Panc1 (cell line): ENCODE results near the gene SREBF2. TPM values are rescaled to one million over a fixed set of nuclear protein-coding genes. Genes with fewer than 3 reads are reported as not detected.

Experiments
- ATAC-seq: fragments of 200-7000 bp; cut with Tn5 transposase; 2 replicates; pipeline ENCODE4 v1.9.1; 2020; ENCODE audit warnings: mild to moderate bottlenecking, moderate library complexity
- BruUV-seq: library from RNA; stranded (reverse); fragments of 400-500 nt; replicated peaks from 2 replicates; lab custom pipeline; 2021; lab: Mats Ljungman, UMichigan
- CTCF ChIA-PET: fragments of 300-600 bp; sonication (Branson Sonifier 250); formaldehyde crosslinking; loops from one replicate; lab custom pipeline; 2022; ENCODE audit warnings: antibody characterized with exemption; lab: Charles Lee
- POLR2A ChIA-PET: fragments of 300-600 bp; sonication (Branson Sonifier 250); formaldehyde crosslinking; loops from one replicate; lab custom pipeline; 2022; ENCODE audit warnings: antibody characterized with exemption; lab: Charles Lee
- DNase-seq: peaks from one replicate; pipeline ENCODE4 v3.0.0-alpha.2; 2010; ENCODE audit warnings: low read depth, low spot score
- H3K27ac ChIP-seq: 2 replicates; pipeline ENCODE4 v1.5.1; 2011; ENCODE audit warnings: mild to moderate bottlenecking, low read length, inconsistent platforms
- H3K27me3 ChIP-seq: fragments of 200-500 bp; sonication (Bioruptor generic); 2 replicates; pipeline ENCODE4 v1.6.0; 2014; ENCODE audit warnings: low read length, inconsistent platforms; ENCODE audit not compliant: control insufficient read depth, insufficient read depth
- H3K36me3 ChIP-seq: fragments of 200-500 bp; sonication (Bioruptor generic); 2 replicates; pipeline ENCODE4 v1.5.1; 2014; ENCODE audit warnings: inconsistent platforms, mild to moderate bottlenecking, low read length, moderate library complexity; ENCODE audit not compliant: control insufficient read depth, insufficient read depth
- H3K4me1 ChIP-seq: 2 replicates; pipeline ENCODE4 v1.5.1; 2011; ENCODE audit warnings: inconsistent platforms, mild to moderate bottlenecking, low read length, moderate library complexity; ENCODE audit not compliant: control insufficient read depth, insufficient read depth
- H3K4me3 ChIP-seq, 2 experiments: 2 replicates each; pipeline ENCODE4 v1.5.1; 2011 to 2012; ENCODE audit warnings: low read depth in 2 of 2, low read length in 2 of 2, mild to moderate bottlenecking in 2 of 2, inconsistent platforms in 1 of 2, moderate library complexity in 1 of 2
- H3K9me3 ChIP-seq: fragments of 200-500 bp; sonication (Bioruptor generic); 2 replicates; pipeline ENCODE4 v1.5.1; 2014; ENCODE audit warnings: low read depth, mild to moderate bottlenecking, inconsistent platforms, low read length, moderate library complexity; ENCODE audit not compliant: control insufficient read depth, insufficient read depth
- CTCF ChIP-seq: fragments of 450-650 bp; IDR thresholded peaks from 2 replicates; pipeline ENCODE4 v1.5.1; 2017; ENCODE audit warnings: mild to moderate bottlenecking
- POLR2AphosphoS5 ChIP-seq: IDR thresholded peaks from 2 replicates; pipeline ENCODE4 v1.6.1; 2012; ENCODE audit warnings: mild to moderate bottlenecking, low read depth, low read length, moderate library complexity
- REST ChIP-seq, 2 experiments: IDR thresholded peaks; 2 replicates each; pipeline ENCODE4 v1.6.1; 2011 to 2012; ENCODE audit warnings: low read depth in 2 of 2, control low read depth in 1 of 2, low read length in 1 of 2, mild to moderate bottlenecking in 1 of 2, moderate library complexity in 1 of 2; ENCODE audit not compliant: insufficient read depth in 1 of 2
- SIN3A ChIP-seq: IDR thresholded peaks from 2 replicates; pipeline ENCODE4 v1.6.1; 2012; ENCODE audit warnings: low read depth, mild to moderate bottlenecking, low read length, moderate library complexity, borderline replicate concordance; ENCODE audit not compliant: insufficient read depth
- TCF7L2 ChIP-seq: IDR thresholded peaks from 2 replicates; pipeline ENCODE4 v1.6.1; 2011; ENCODE audit warnings: mild to moderate bottlenecking, low read depth, low read length, inconsistent platforms
- in situ Hi-C: cut with HindIII; loops from 2 replicates; pipeline ENCODE4 v1.10.0; 2016; ENCODE audit warnings: low sequenced_read_pairs, low pct_unique_long_range_greater_than_20kb
- intact Hi-C: fragments of 100-400 bp; cut with micrococcal nuclease; formaldehyde crosslinking; loops from one replicate; pipeline ENCODE4 v1.10.0; 2022; ENCODE audit not compliant: unreplicated experiment
- total RNA-seq: library from RNA; stranded (reverse); gene quantifications from one replicate; pipeline ENCODE4 v1.2.1, GENCODE V29; 2021; ENCODE audit not compliant: unreplicated experiment

SREBF2 gene
- total RNA-seq, 1 experiment from 2014 or later, result 73.0 TPM

GRCh38 chr22:41857860-41858199, 24.9 kb downstream of the SREBF2 start:
- no peak overlapping the region for H3K27ac ChIP-seq

DNA sequence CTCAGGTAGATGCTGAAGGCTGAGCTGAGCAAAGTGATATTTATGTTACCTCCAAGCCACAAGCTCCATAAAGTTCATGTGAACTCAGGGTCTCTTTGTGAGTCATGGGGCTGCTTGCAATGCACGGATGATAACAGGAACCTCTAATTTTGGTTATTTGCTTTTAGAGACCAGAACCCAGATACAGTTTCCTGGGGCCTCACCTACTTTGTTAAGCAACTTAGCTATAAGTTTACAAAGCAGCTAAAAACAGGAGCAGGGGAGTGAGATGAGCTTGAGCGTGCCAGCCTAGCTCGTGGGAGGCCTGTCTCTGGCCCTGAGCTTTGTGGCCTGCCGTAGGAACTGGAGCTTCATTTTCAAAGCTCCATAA, 29.2 kb downstream of the SREBF2 start:
- TF ChIP-seq CTCF, result no peak
- TF ChIP-seq SIN3A, result no peak
- TF ChIP-seq REST (IDR thresholded peaks at IDR 0.05; ENCODE audit: insufficient read depth in 1 of 2, low read depth in 2 of 2, low read length in 1 of 2), result no peak
- TF ChIP-seq TCF7L2, result no peak
- no peak for TF ChIP-seq POLR2AphosphoS5
- intact Hi-C loops (no loop called here), in situ Hi-C loops (no loop called here)
- CTCF ChIA-PET, result interaction anchor here (0.6 kb wide), 1 partner anchor 62 kb away, joined by 3 read pairs; no protein-coding TSS in a partner anchor
- Histone ChIP-seq H3K27me3 (no peaks in the 10 kb centered on the region), H3K4me1 (no peaks in the 10 kb centered on the region; the same call in 1 of the 2 replicates), H3K27ac (no peak overlapping the region), H3K36me3 (no peaks in the 10 kb centered on the region), H3K4me3 (no peak overlapping the region), H3K9me3 (no peaks in the 10 kb centered on the region)
- ATAC-seq, result no peak
- POLR2A ChIA-PET, result interaction anchor here (0.6 kb wide), 1 partner anchor 192 kb away, joined by 4 read pairs; no protein-coding TSS in a partner anchor
- no peak for DNase-seq
- no TSS peak for BruUV-seq

More at GRCh38 chr22:41857860-41858199, 24.9 kb downstream of the SREBF2 start:
- no peak for DNase-seq
- no peaks in the 10 kb centered on the region; the same call in 1 of the 2 replicates for H3K4me1 ChIP-seq
- H3K4me3 ChIP-seq, result no peak overlapping the region
- POLR2A ChIA-PET, result no interaction called here
- H3K9me3 ChIP-seq, result no peaks in the 10 kb centered on the region
- no TSS peak for BruUV-seq
- H3K27me3 ChIP-seq, result no peaks in the 10 kb centered on the region
- H3K36me3 ChIP-seq, result no peaks in the 10 kb centered on the region
- CTCF ChIA-PET, result interaction anchor here (0.6 kb wide), 1 partner anchor 155 kb away, joined by 5 read pairs; no protein-coding TSS in a partner anchor
- intact Hi-C loops (loop anchor here (10.0 kb wide), 1 partner anchor 163 kb away; the partner anchor contains the start of gene MEI1), in situ Hi-C loops (no loop called here)
- ATAC-seq, result no peak
- TF ChIP-seq POLR2AphosphoS5 (no peak), SIN3A (no peak)
